CD14-positive monocyte (primary cell): ENCODE data around the gene ADCY7. TPM values are rescaled to one million over a fixed set of nuclear protein-coding genes. Genes with fewer than 3 reads are reported as not detected.

Experiments used
- DNase-seq, 3 donors: peaks; one replicate each; pipeline ENCODE4 v3.0.0-alpha.2; 2011 to 2022
- H2AFZ ChIP-seq: 2 replicates; pipeline ENCODE4 v1.6.0; 2012; ENCODE audit warnings: mild to moderate bottlenecking, low read depth, low read length, inconsistent platforms; ENCODE audit not compliant: insufficient read depth, poor library complexity, severe bottlenecking
- H3K27ac ChIP-seq, 2 donors: 1 replicate in 1 of 2; 2 replicates in 1 of 2; pipeline ENCODE4 v1.5.1; 2012 to 2013; ENCODE audit warnings: low read length in 2 of 2, control low read depth in 1 of 2, inconsistent platforms in 1 of 2, low read depth in 1 of 2, mild to moderate bottlenecking in 1 of 2
- H3K27me3 ChIP-seq, 2 donors: one replicate each; pipeline versions ENCODE4 v1.6.0 to v1.6.1; 2011 to 2013; ENCODE audit warnings: low read length in 2 of 2; ENCODE audit not compliant: control insufficient read depth in 2 of 2, insufficient read depth in 2 of 2
- H3K36me3 ChIP-seq, 2 donors: replicated peaks in 1 of 2; 1 replicate in 1 of 2; 2 replicates in 1 of 2; pipeline versions ENCODE4 v1.5.1 to v1.6.1; 2012 to 2013; ENCODE audit warnings: low read length in 2 of 2, control low read depth in 1 of 2, inconsistent platforms in 1 of 2, mild to moderate bottlenecking in 1 of 2; ENCODE audit not compliant: insufficient read depth in 2 of 2, control insufficient read depth in 1 of 2
- H3K4me1 ChIP-seq, 2 donors: 1 replicate in 1 of 2; 2 replicates in 1 of 2; pipeline versions ENCODE4 v1.5.1 to v1.6.1; 2012 to 2013; ENCODE audit warnings: low read length in 2 of 2, control low read depth in 1 of 2, inconsistent platforms in 1 of 2, mild to moderate bottlenecking in 1 of 2, moderate library complexity in 1 of 2; ENCODE audit not compliant: insufficient read depth in 2 of 2, control insufficient read depth in 1 of 2
- H3K4me2 ChIP-seq: replicated peaks from 2 replicates; pipeline ENCODE3; 2012; ENCODE audit warnings: low read length, moderate library complexity, mild to moderate bottlenecking; ENCODE audit not compliant: poor library complexity, severe bottlenecking; ENCODE audit errors: extremely low read depth
- H3K4me3 ChIP-seq, 3 experiments: fragments of 200-600 bp in 1 of 3; sonication (generic) in 1 of 3; replicated peaks in 1 of 3; 1 replicate in 2 of 3; 2 replicates in 1 of 3; pipeline ENCODE4 v1.5.1; 2011 to 2013; ENCODE audit warnings: low read length in 3 of 3, mild to moderate bottlenecking in 3 of 3, control low read depth in 2 of 3, low read depth in 2 of 3, inconsistent platforms in 1 of 3, moderate library complexity in 1 of 3
- H3K79me2 ChIP-seq: 2 replicates; pipeline ENCODE4 v1.6.0; 2012; ENCODE audit warnings: mild to moderate bottlenecking, control low read depth, inconsistent platforms, low read length, moderate library complexity; ENCODE audit not compliant: insufficient read depth
- H3K9ac ChIP-seq: 2 replicates; pipeline ENCODE4 v1.6.0; 2017; ENCODE audit warnings: low read length, mild to moderate bottlenecking; ENCODE audit not compliant: insufficient read depth, poor library complexity, severe bottlenecking
- H3K9me3 ChIP-seq, 2 donors: replicated peaks in 1 of 2; 1 replicate in 1 of 2; 2 replicates in 1 of 2; pipeline versions ENCODE4 v1.5.1 to v1.6.1; 2012 to 2013; ENCODE audit warnings: low read length in 2 of 2, control low read depth in 1 of 2; ENCODE audit not compliant: control insufficient read depth in 1 of 2, insufficient read depth in 1 of 2
- H4K20me1 ChIP-seq: 2 replicates; pipeline ENCODE4 v1.6.0; 2012; ENCODE audit warnings: mild to moderate bottlenecking, low read length, control low read depth, moderate library complexity; ENCODE audit not compliant: insufficient read depth
- H3K27ac Mint-ChIP-seq, 7 donors: one replicate each; pipeline ENCODE4 v1.8.0; 2020; ENCODE audit warnings: mild to moderate bottlenecking in 7 of 7, mixed read lengths in 7 of 7, moderate library complexity in 6 of 7, inconsistent platforms in 2 of 7
- H3K27me3 Mint-ChIP-seq, 3 donors: one replicate each; pipeline ENCODE4 v1.8.0; 2021 to 2022; ENCODE audit warnings: low read depth in 3 of 3, mild to moderate bottlenecking in 3 of 3, mixed read lengths in 3 of 3, moderate library complexity in 3 of 3, inconsistent platforms in 1 of 3
- H3K36me3 Mint-ChIP-seq, 2 donors: one replicate each; pipeline ENCODE4 v1.8.0; 2020; ENCODE audit warnings: mixed read lengths in 2 of 2, inconsistent platforms in 1 of 2, mild to moderate bottlenecking in 1 of 2
- H3K4me1 Mint-ChIP-seq: one replicate; pipeline ENCODE4 v1.8.0; 2020; ENCODE audit warnings: mild to moderate bottlenecking, mixed read lengths
- H3K4me3 Mint-ChIP-seq, 2 donors: one replicate each; pipeline ENCODE4 v1.8.0; 2020; ENCODE audit warnings: mild to moderate bottlenecking in 2 of 2, mixed read lengths in 2 of 2, moderate library complexity in 1 of 2
- H3K9me3 Mint-ChIP-seq, 7 donors: one replicate each; pipeline ENCODE4 v1.8.0; 2020 to 2022; ENCODE audit warnings: mixed read lengths in 7 of 7, mild to moderate bottlenecking in 6 of 7, moderate library complexity in 6 of 7, inconsistent platforms in 2 of 7
- CTCF ChIP-seq: fragments of 200-600 bp; IDR thresholded peaks from one replicate; pipeline ENCODE4 v1.8.0; 2022; ENCODE audit warnings: antibody characterized with exemption, mild to moderate bottlenecking
- WGBS: methylation state at CpG from one replicate; pipeline ENCODE4 v1.1.5; 2013; ENCODE audit warnings: missing lambda C conversion rate; ENCODE audit not compliant: insufficient coverage; 5-methylcytosine and 5-hydroxymethylcytosine counted together
- intact Hi-C, 2 donors: fragments of 100-400 bp; cut with micrococcal nuclease; formaldehyde crosslinking; loops; one replicate each; pipeline versions ENCODE4 v1.15.0 to v1.15.1; 2023
- polyA plus RNA-seq, 3 donors: library from polyadenylated mRNA; depleted of rRNA in 1 of 3; unstranded in 2 of 3; stranded (reverse) in 1 of 3; fragments of 300-500 nt in 2 of 3; fragments of >200 nt in 1 of 3; fragmentation: Illumina TruSeq in 2 of 3; gene quantifications; 1 replicate in 2 of 3; 2 replicates in 1 of 3; pipeline ENCODE4 v1.2.3, GENCODE V29; 2012 to 2021

ADCY7 gene
- polyA plus RNA-seq, 3 donors, result 53.1 to 230 (median 91.5) TPM

GRCh38 chr16:50282955-50283631 is 16.7 kb downstream of the ADCY7 start:
- H2AFZ ChIP-seq, result no peak overlapping the region
- peak overlapping the region; percentile 69 for H3K9ac ChIP-seq
- peaks cover 72% of the 10 kb centered on the region for H4K20me1 ChIP-seq
- no peaks in the 10 kb centered on the region for H3K9me3 ChIP-seq
- no peaks in the 10 kb centered on the region for H3K27me3 ChIP-seq
- intact Hi-C loops, result loop anchor here (1.0 to 5.0 kb wide), 4 partner anchors 12 to 36 kb away; no protein-coding TSS in a partner anchor
- Mint-ChIP-seq H3K4me3 (peak overlapping the region; percentile 74 to 90), H3K36me3 (peaks cover 24 to 67% of the 10 kb centered on the region in 2 donors), H3K27me3 (no peaks in the 10 kb centered on the region), H3K9me3 (peaks cover 0 to 4% (median 0%) of the 10 kb centered on the region in 7 donors), H3K27ac (peak overlapping the region; percentile 93 to 100 (median 98)), H3K4me1 (peaks cover 78% of the 10 kb centered on the region)
- WGBS, result 14% methylated on average over 7 of the region's 9 CpGs
- H3K4me1 ChIP-seq, result peaks cover 80 to 82% of the 10 kb centered on the region in 2 donors
- peak in 2 of 3 donors; percentile 30 to 44 for DNase-seq
- H3K4me2 ChIP-seq, result peak overlapping the region; percentile 97
- peaks cover 98% of the 10 kb centered on the region for H3K79me2 ChIP-seq
- TF ChIP-seq CTCF, result no peak
- H3K4me3 ChIP-seq, result peak overlapping the region; percentile 2 to 86 (median 55)
- H3K27ac ChIP-seq, result peak overlapping the region; percentile 86 to 97
- H3K36me3 ChIP-seq, result peaks cover 17 to 30% of the 10 kb centered on the region in 2 donors

GRCh38 chr16:50284131-50284911 is 18.0 kb downstream of the ADCY7 start:
- Histone ChIP-seq H3K9ac (peak overlapping the region; percentile 69), H3K27ac (peak overlapping the region; percentile 86 to 97), H3K4me2 (peak overlapping the region; percentile 97), H3K36me3 (peaks cover 27 to 42% of the 10 kb centered on the region in 2 donors), H3K27me3 (no peaks in the 10 kb centered on the region), H3K4me3 (peak overlapping the region in 1 of 3 experiments; percentile 86), H3K79me2 (peaks cover 99% of the 10 kb centered on the region), H3K4me1 (peaks cover 68 to 70% of the 10 kb centered on the region in 2 donors), H4K20me1 (peaks cover 83% of the 10 kb centered on the region), H3K9me3 (no peaks in the 10 kb centered on the region), H2AFZ (no peak overlapping the region)
- Mint-ChIP-seq H3K4me3 (peak overlapping the region; percentile 64 to 69), H3K4me1 (peaks cover 67% of the 10 kb centered on the region), H3K27ac (peak overlapping the region; percentile 82 to 100 (median 98)), H3K27me3 (no peaks in the 10 kb centered on the region), H3K9me3 (no peaks in the 10 kb centered on the region), H3K36me3 (peaks cover 27 to 72% of the 10 kb centered on the region in 2 donors)
- 34% methylated on average over 9 of the region's 14 CpGs for WGBS
- peak in 2 of 3 donors; percentile 32 to 43 for DNase-seq
- no peak for TF ChIP-seq CTCF
- intact Hi-C loops, result loop anchor here in 1 of 2 donors (5.0 kb wide), 1 partner anchor 37 kb away; no protein-coding TSS in a partner anchor
